Measurements from ENCODE around the gene FOXJ3. TPM values are rescaled to one million over a fixed set of nuclear protein-coding genes. Genes with fewer than 3 reads are reported as not detected.

Gene FOXJ3
- total and polyA plus RNA-seq, 2 of the 13 experiments (the other 11 are each of a cell fraction or from before 2014, with no cell fraction given) = 16.6 to 48.5 TPM

DNA sequence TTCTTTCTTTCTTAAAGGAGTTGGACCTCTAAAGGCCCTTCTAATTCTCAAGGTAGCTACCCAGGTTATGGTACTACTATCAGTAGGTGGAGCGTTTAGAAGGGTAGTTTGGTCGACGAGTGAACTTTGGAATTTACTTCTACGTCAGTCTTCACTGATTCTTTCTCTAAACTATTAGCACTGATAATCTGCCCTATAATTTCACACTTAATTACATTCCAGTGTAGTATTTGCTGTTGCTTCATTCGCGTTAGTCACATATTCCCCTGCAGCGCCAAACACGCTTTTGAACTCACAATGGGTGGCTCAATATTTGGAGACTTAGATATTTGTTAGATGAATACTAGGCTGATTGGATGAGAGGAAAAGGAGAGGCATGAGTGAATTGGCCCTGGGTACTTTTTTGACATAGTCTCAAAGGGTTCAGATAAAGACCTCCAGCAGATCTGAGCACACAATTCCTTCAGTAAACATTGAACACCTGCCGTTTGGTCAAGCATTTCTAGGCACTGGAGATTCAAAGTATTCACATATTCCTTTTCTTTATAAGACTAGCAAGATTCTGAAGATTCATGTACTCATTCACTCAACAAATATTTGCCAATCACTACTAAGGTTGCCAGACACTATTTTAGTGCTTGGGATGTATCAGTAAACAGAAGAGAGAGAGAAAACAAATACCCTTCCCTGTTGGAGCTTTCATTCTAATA lies 929 bp upstream of the FOXJ3 start (continued):
- TF ChIP-seq SIN3A (IDR thresholded peaks at IDR 0.05; ENCODE audit: borderline replicate concordance, low read depth, low read length) = no peak
- no peak for TF ChIP-seq ZFP90 (CRISPR knock-in tag; IDR thresholded peaks at IDR 0.05; ENCODE audit: borderline replicate concordance)
- TF ChIP-seq XRCC5 (optimal IDR thresholded peaks at IDR 0.05; ENCODE audit: low read length) = no peak
- TF ChIP-seq, protein P1, sequence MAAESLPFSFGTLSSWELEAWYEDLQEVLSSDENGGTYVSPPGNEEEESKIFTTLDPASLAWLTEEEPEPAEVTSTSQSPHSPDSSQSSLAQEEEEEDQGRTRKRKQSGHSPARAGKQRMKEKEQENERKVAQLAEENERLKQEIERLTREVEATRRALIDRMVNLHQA (CRISPR knock-in tag; IDR thresholded peaks at IDR 0.05) = no peak
- no peak for TF ChIP-seq RARG (CRISPR knock-in tag; IDR thresholded peaks at IDR 0.05; ENCODE audit: low read depth)
- TF ChIP-seq ZNF33A (CRISPR knock-in tag; IDR thresholded peaks at IDR 0.05; ENCODE audit: borderline replicate concordance) = no peak
- TF ChIP-seq, protein P2, sequence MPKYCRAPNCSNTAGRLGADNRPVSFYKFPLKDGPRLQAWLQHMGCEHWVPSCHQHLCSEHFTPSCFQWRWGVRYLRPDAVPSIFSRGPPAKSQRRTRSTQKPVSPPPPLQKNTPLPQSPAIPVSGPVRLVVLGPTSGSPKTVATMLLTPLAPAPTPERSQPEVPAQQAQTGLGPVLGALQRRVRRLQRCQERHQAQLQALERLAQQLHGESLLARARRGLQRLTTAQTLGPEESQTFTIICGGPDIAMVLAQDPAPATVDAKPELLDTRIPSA (CRISPR knock-in tag; IDR thresholded peaks at IDR 0.05; ENCODE audit: borderline replicate concordance) = no peak
- no peak for TF ChIP-seq ZFP62 (CRISPR knock-in tag; IDR thresholded peaks at IDR 0.05)
- TF ChIP-seq TAF15 (IDR thresholded peaks at IDR 0.05; ENCODE audit: low read depth, low read length, poor library complexity, severe bottlenecking) = no peak
- no peak for TF ChIP-seq ZBTB1 (CRISPR knock-in tag; IDR thresholded peaks at IDR 0.05; ENCODE audit: borderline replicate concordance)
- no peak for TF ChIP-seq STAT5B (CRISPR knock-in tag; IDR thresholded peaks at IDR 0.05)
- TF ChIP-seq, protein P3, sequence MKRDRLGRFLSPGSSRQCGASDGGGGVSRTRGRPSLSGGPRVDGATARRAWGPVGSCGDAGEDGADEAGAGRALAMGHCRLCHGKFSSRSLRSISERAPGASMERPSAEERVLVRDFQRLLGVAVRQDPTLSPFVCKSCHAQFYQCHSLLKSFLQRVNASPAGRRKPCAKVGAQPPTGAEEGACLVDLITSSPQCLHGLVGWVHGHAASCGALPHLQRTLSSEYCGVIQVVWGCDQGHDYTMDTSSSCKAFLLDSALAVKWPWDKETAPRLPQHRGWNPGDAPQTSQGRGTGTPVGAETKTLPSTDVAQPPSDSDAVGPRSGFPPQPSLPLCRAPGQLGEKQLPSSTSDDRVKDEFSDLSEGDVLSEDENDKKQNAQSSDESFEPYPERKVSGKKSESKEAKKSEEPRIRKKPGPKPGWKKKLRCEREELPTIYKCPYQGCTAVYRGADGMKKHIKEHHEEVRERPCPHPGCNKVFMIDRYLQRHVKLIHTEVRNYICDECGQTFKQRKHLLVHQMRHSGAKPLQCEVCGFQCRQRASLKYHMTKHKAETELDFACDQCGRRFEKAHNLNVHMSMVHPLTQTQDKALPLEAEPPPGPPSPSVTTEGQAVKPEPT (CRISPR knock-in tag; IDR thresholded peaks at IDR 0.05; ENCODE audit: low read depth) = no peak
- TF ChIP-seq, protein P4, sequence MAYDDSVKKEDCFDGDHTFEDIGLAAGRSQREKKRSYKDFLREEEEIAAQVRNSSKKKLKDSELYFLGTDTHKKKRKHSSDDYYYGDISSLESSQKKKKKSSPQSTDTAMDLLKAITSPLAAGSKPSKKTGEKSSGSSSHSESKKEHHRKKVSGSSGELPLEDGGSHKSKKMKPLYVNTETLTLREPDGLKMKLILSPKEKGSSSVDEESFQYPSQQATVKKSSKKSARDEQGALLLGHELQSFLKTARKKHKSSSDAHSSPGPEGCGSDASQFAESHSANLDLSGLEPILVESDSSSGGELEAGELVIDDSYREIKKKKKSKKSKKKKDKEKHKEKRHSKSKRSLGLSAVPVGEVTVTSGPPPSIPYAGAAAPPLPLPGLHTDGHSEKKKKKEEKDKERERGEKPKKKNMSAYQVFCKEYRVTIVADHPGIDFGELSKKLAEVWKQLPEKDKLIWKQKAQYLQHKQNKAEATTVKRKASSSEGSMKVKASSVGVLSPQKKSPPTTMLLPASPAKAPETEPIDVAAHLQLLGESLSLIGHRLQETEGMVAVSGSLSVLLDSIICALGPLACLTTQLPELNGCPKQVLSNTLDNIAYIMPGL (CRISPR knock-in tag; IDR thresholded peaks at IDR 0.05; ENCODE audit: borderline replicate concordance in 1 of 2, low read depth in 1 of 2) = no peak
- TF ChIP-seq CEBPG (CRISPR knock-in tag; IDR thresholded peaks at IDR 0.05) = peak; percentile 31; the same call in 1 of the 2 replicates
- TF ChIP-seq, protein P5, sequence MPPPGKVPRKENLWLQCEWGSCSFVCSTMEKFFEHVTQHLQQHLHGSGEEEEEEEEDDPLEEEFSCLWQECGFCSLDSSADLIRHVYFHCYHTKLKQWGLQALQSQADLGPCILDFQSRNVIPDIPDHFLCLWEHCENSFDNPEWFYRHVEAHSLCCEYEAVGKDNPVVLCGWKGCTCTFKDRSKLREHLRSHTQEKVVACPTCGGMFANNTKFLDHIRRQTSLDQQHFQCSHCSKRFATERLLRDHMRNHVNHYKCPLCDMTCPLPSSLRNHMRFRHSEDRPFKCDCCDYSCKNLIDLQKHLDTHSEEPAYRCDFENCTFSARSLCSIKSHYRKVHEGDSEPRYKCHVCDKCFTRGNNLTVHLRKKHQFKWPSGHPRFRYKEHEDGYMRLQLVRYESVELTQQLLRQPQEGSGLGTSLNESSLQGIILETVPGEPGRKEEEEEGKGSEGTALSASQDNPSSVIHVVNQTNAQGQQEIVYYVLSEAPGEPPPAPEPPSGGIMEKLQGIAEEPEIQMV (CRISPR knock-in tag; IDR thresholded peaks at IDR 0.05; ENCODE audit: low read depth) = no peak
- TF ChIP-seq ZNF121 (CRISPR knock-in tag; IDR thresholded peaks at IDR 0.05) = no peak
- no peak for TF ChIP-seq NFKBIZ (CRISPR knock-in tag; IDR thresholded peaks at IDR 0.05)
- no peak for TF ChIP-seq MBD4 (IDR thresholded peaks at IDR 0.05; ENCODE audit: borderline replicate concordance, low read length)
- TF ChIP-seq, protein P6, sequence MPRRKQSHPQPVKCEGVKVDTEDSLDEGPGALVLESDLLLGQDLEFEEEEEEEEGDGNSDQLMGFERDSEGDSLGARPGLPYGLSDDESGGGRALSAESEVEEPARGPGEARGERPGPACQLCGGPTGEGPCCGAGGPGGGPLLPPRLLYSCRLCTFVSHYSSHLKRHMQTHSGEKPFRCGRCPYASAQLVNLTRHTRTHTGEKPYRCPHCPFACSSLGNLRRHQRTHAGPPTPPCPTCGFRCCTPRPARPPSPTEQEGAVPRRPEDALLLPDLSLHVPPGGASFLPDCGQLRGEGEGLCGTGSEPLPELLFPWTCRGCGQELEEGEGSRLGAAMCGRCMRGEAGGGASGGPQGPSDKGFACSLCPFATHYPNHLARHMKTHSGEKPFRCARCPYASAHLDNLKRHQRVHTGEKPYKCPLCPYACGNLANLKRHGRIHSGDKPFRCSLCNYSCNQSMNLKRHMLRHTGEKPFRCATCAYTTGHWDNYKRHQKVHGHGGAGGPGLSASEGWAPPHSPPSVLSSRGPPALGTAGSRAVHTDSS (CRISPR knock-in tag; conservative IDR thresholded peaks at IDR 0.05) = no peak
- TF ChIP-seq SNRNP70 (IDR thresholded peaks at IDR 0.05; ENCODE audit: low read depth, low read length) = no peak
